Naive thymus-derived CD4-positive, alpha-beta T cell (primary cell): ENCODE measurements around the gene RIMS1. TPM values are rescaled to one million over a fixed set of nuclear protein-coding genes. Genes with fewer than 3 reads are reported as not detected.

Experiments used
- ATAC-seq: fragments of 150-1000 bp; cut with Tn5 transposase; 2 replicates; pipeline ENCODE4 v1.10.0; 2021; ENCODE audit warnings: mild to moderate bottlenecking, moderate library complexity
- CTCF ChIA-PET: fragments of 350-600 bp; sonication (Branson Sonifier 250); formaldehyde crosslinking; loops from one replicate; lab custom pipeline; 2021; ENCODE audit warnings: antibody characterized with exemption; lab: Charles Lee
- POLR2A ChIA-PET: fragments of 350-600 bp; sonication (Branson Sonifier 250); formaldehyde crosslinking; loops from one replicate; lab custom pipeline; 2021; ENCODE audit warnings: antibody characterized with exemption, inconsistent platforms; lab: Charles Lee
- DNase-seq, 9 donors: peaks; one replicate each; pipeline versions ENCODE4 v3.0.0 to v3.0.0-alpha.2; 2020 to 2022; ENCODE audit warnings: mixed read lengths in 1 of 9
- H3K27ac ChIP-seq: one replicate; pipeline ENCODE4 v1.7.0; 2013; ENCODE audit warnings: mild to moderate bottlenecking, low read depth, low read length, moderate library complexity
- H3K27me3 ChIP-seq, 2 donors: one replicate each; pipeline ENCODE4 v1.7.0; 2013; ENCODE audit warnings: low read length in 2 of 2, mild to moderate bottlenecking in 2 of 2, moderate library complexity in 2 of 2; ENCODE audit not compliant: control insufficient read depth in 2 of 2, insufficient read depth in 2 of 2
- H3K36me3 ChIP-seq, 3 experiments: 1 replicate in 2 of 3; 2 replicates in 1 of 3; pipeline ENCODE4 v1.7.0; 2013; ENCODE audit warnings: low read length in 3 of 3, mild to moderate bottlenecking in 3 of 3, moderate library complexity in 1 of 3; ENCODE audit not compliant: insufficient read depth in 3 of 3, control insufficient read depth in 2 of 3
- H3K4me1 ChIP-seq, 2 donors: one replicate each; pipeline ENCODE4 v1.7.0; 2013; ENCODE audit warnings: low read length in 2 of 2, mild to moderate bottlenecking in 2 of 2, moderate library complexity in 1 of 2; ENCODE audit not compliant: control insufficient read depth in 2 of 2, insufficient read depth in 2 of 2
- H3K4me3 ChIP-seq: 2 replicates; pipeline ENCODE4 v1.7.0; 2013; ENCODE audit warnings: mild to moderate bottlenecking, low read length
- H3K9me3 ChIP-seq, 3 experiments: 1 replicate in 2 of 3; 2 replicates in 1 of 3; pipeline ENCODE4 v1.7.0; 2013; ENCODE audit warnings: low read length in 3 of 3; ENCODE audit not compliant: control insufficient read depth in 2 of 3
- H3K27ac Mint-ChIP-seq, 9 donors: one replicate each; pipeline ENCODE4 v1.8.0; 2020 to 2022; ENCODE audit warnings: mixed read lengths in 9 of 9, mild to moderate bottlenecking in 8 of 9, moderate library complexity in 5 of 9, inconsistent platforms in 2 of 9
- H3K27me3 Mint-ChIP-seq, 5 donors: one replicate each; pipeline ENCODE4 v1.8.0; 2021 to 2022; ENCODE audit warnings: mixed read lengths in 5 of 5, mild to moderate bottlenecking in 1 of 5
- H3K36me3 Mint-ChIP-seq, 5 donors: one replicate each; pipeline ENCODE4 v1.8.0; 2020 to 2022; ENCODE audit warnings: mixed read lengths in 5 of 5, mild to moderate bottlenecking in 3 of 5, inconsistent platforms in 1 of 5
- H3K4me1 Mint-ChIP-seq, 7 donors: one replicate each; pipeline ENCODE4 v1.8.0; 2020 to 2022; ENCODE audit warnings: mixed read lengths in 7 of 7, mild to moderate bottlenecking in 3 of 7, inconsistent platforms in 1 of 7
- H3K4me3 Mint-ChIP-seq, 10 donors: one replicate each; pipeline ENCODE4 v1.8.0; 2020 to 2022; ENCODE audit warnings: mild to moderate bottlenecking in 10 of 10, mixed read lengths in 10 of 10, moderate library complexity in 6 of 10, inconsistent platforms in 2 of 10
- H3K9me3 Mint-ChIP-seq, 11 donors: one replicate each; pipeline ENCODE4 v1.8.0; 2020 to 2022; ENCODE audit warnings: mixed read lengths in 11 of 11, mild to moderate bottlenecking in 4 of 11, inconsistent platforms in 1 of 11, moderate library complexity in 1 of 11
- intact Hi-C, 2 donors: fragments of 100-400 bp; cut with micrococcal nuclease; formaldehyde crosslinking; loops; one replicate each; pipeline ENCODE4 v1.15.1; 2023
- polyA plus RNA-seq, 2 donors: library from polyadenylated mRNA; unstranded; fragments of 300-500 nt; fragmentation: Illumina TruSeq; gene quantifications; one replicate each; pipeline ENCODE4 v1.2.3, GENCODE V29; 2021
- total RNA-seq, 6 experiments: library from RNA in 5 of 6; stranded (reverse) in 5 of 6; gene quantifications; 1 replicate in 5 of 6; 2 replicates in 1 of 6; pipeline ENCODE4 v1.2.3 and lab custom pipeline; 2021 to 2026

RIMS1 gene
- total and polyA plus RNA-seq, 7 experiments from 2014 or later = not detected

- Mint-ChIP-seq H3K27me3 (peaks cover 31 to 55% (median 44%) of the 10 kb centered on the region in 5 donors), H3K27ac (no peak overlapping the region), H3K4me3 (peak overlapping the region in 2 of 10 donors; percentile 8 to 24), H3K36me3 (peaks cover 0 to 8% (median 0%) of the 10 kb centered on the region in 5 donors), H3K9me3 (peaks cover 0 to 19% (median 4%) of the 10 kb centered on the region in 11 donors), H3K4me1 (peaks cover 0 to 8% (median 4%) of the 10 kb centered on the region in 7 donors)
- Histone ChIP-seq H3K36me3 (no peaks in the 10 kb centered on the region), H3K9me3 (no peaks in the 10 kb centered on the region), H3K4me1 (no peaks in the 10 kb centered on the region), H3K27ac (no peak overlapping the region), H3K27me3 (no peaks in the 10 kb centered on the region), H3K4me3 (no peak overlapping the region)
- ChIA-PET CTCF (no interaction called here), POLR2A (no interaction called here)
- ATAC-seq = no peak
- DNase-seq = no peak
- intact Hi-C loops = no loop called here
Measured at GRCh38 chr6:71887744-71888230, 1.4 kb downstream of the RIMS1 start.

- H3K4me3 Mint-ChIP-seq = no peak overlapping the region
- no peaks in the 10 kb centered on the region for H3K9me3 ChIP-seq
- POLR2A ChIA-PET = no interaction called here
- peaks cover 0 to 8% (median 4%) of the 10 kb centered on the region in 7 donors for H3K4me1 Mint-ChIP-seq
- intact Hi-C loops = no loop called here
- CTCF ChIA-PET = no interaction called here
- peaks cover 0 to 19% (median 4%) of the 10 kb centered on the region in 11 donors for H3K9me3 Mint-ChIP-seq
- H3K27ac ChIP-seq = no peak overlapping the region
- ATAC-seq = no peak
- H3K4me3 ChIP-seq = no peak overlapping the region
- no peaks in the 10 kb centered on the region for H3K27me3 ChIP-seq
- H3K36me3 ChIP-seq = no peaks in the 10 kb centered on the region
- no peak overlapping the region for H3K27ac Mint-ChIP-seq
- no peak for DNase-seq
- H3K4me1 ChIP-seq = no peaks in the 10 kb centered on the region
- peaks cover 31 to 51% (median 39%) of the 10 kb centered on the region in 5 donors for H3K27me3 Mint-ChIP-seq
- H3K36me3 Mint-ChIP-seq = peaks cover 0 to 8% (median 0%) of the 10 kb centered on the region in 5 donors
Measured at GRCh38 chr6:71888756-71889340, 2.5 kb downstream of the RIMS1 start.

DNA sequence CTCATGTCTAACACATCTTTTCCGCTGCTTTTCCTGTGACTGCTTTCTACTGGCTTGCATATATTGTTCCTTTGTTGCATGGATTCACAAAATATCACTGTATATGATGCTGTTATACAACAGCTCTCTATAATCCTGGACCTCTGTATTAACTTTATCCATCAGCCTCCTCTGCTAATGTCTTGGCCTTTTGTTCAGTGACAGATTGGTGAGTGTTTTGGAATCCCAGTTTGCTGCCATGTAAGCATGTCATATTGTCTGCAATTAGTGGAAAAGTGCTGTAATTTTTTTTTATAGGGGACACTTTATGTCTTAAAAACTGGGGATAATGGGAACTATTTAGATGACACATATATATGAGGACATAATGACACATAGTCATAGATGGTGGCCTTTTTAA is 3.0 kb downstream of the RIMS1 start:
- H3K36me3 Mint-ChIP-seq = peaks cover 0 to 8% (median 0%) of the 10 kb centered on the region in 5 donors

GRCh38 chr6:71892641-71893040 is 6.3 kb downstream of the RIMS1 start:
- ATAC-seq (no peak), DNase-seq (no peak)
- Mint-ChIP-seq H3K4me3 (no peak overlapping the region), H3K9me3 (peaks cover 0 to 3% (median 0%) of the 10 kb centered on the region in 11 donors), H3K27me3 (peaks cover 8 to 28% (median 15%) of the 10 kb centered on the region in 5 donors), H3K36me3 (no peaks in the 10 kb centered on the region), H3K27ac (no peak overlapping the region), H3K4me1 (no peaks in the 10 kb centered on the region)
- CTCF ChIA-PET = no interaction called here
- intact Hi-C loops = no loop called here
- no peaks in the 10 kb centered on the region for H3K9me3 ChIP-seq
- no peak overlapping the region for H3K27ac ChIP-seq
- POLR2A ChIA-PET = no interaction called here
- no peaks in the 10 kb centered on the region for H3K4me1 ChIP-seq
- no peak overlapping the region for H3K4me3 ChIP-seq
- no peaks in the 10 kb centered on the region for H3K27me3 ChIP-seq
- H3K36me3 ChIP-seq = no peaks in the 10 kb centered on the region

More for the DNA sequence above, 3.0 kb downstream of the RIMS1 start:
- H3K27ac Mint-ChIP-seq = no peak overlapping the region
- H3K4me1 Mint-ChIP-seq = peaks cover 0 to 8% (median 4%) of the 10 kb centered on the region in 7 donors
- H3K9me3 Mint-ChIP-seq = peaks cover 0 to 16% (median 4%) of the 10 kb centered on the region in 11 donors
- H3K4me3 ChIP-seq = no peak overlapping the region
- H3K4me1 ChIP-seq = no peaks in the 10 kb centered on the region
- H3K27me3 Mint-ChIP-seq = peaks cover 31 to 50% (median 38%) of the 10 kb centered on the region in 5 donors
- no peaks in the 10 kb centered on the region for H3K36me3 ChIP-seq
- ATAC-seq (no peak), DNase-seq (no peak)
- intact Hi-C loops = no loop called here
- ChIA-PET POLR2A (no interaction called here), CTCF (no interaction called here)
- H3K27me3 ChIP-seq = no peaks in the 10 kb centered on the region
- no peak overlapping the region for H3K27ac ChIP-seq
- no peaks in the 10 kb centered on the region for H3K9me3 ChIP-seq
- no peak overlapping the region for H3K4me3 Mint-ChIP-seq

- ATAC-seq (no peak), DNase-seq (no peak)
- intact Hi-C loops = no loop called here
- ChIA-PET CTCF (no interaction called here), POLR2A (no interaction called here)
- peaks cover 0 to 2% (median 0%) of the 10 kb centered on the region in 11 donors for H3K9me3 Mint-ChIP-seq
- no peak overlapping the region for H3K27ac ChIP-seq
- H3K27me3 ChIP-seq = no peaks in the 10 kb centered on the region
- H3K9me3 ChIP-seq = no peaks in the 10 kb centered on the region
- H3K27me3 Mint-ChIP-seq = no peaks in the 10 kb centered on the region
- H3K4me1 ChIP-seq = no peaks in the 10 kb centered on the region
- H3K36me3 ChIP-seq = no peaks in the 10 kb centered on the region
- H3K4me3 ChIP-seq = no peak overlapping the region
- H3K4me3 Mint-ChIP-seq = no peak overlapping the region
- H3K4me1 Mint-ChIP-seq = no peaks in the 10 kb centered on the region
- no peak overlapping the region for H3K27ac Mint-ChIP-seq
- no peaks in the 10 kb centered on the region for H3K36me3 Mint-ChIP-seq
Measured at GRCh38 chr6:71900642-71901041, 14.3 kb downstream of the RIMS1 start.

DNA sequence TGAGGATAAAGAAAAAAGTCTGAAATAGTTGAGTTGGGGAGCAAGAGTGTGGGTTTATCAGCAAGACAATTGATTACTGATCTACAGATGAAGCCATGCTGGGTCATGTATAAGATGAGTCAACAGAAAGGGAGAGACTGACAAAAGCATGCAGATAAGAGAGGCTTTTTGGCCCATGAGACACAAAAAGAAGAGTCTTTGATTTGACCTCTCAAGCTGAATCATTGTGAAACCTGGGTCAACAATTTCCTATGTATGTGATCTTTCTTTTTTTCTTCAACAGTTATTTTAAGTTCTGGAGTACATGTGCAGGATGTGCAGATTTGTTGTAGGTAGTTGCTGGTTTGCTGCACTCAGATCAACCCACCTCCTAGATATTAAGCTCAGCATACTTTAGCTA is 15.9 kb downstream of the RIMS1 start:
- intact Hi-C loops = no loop called here
- no peaks in the 10 kb centered on the region for H3K27me3 ChIP-seq
- no peaks in the 10 kb centered on the region for H3K9me3 ChIP-seq
- ChIA-PET POLR2A (no interaction called here), CTCF (no interaction called here)
- Mint-ChIP-seq H3K27ac (no peak overlapping the region), H3K4me3 (no peak overlapping the region), H3K9me3 (peaks cover 0 to 2% (median 0%) of the 10 kb centered on the region in 11 donors), H3K4me1 (no peaks in the 10 kb centered on the region), H3K36me3 (no peaks in the 10 kb centered on the region), H3K27me3 (no peaks in the 10 kb centered on the region)
- no peaks in the 10 kb centered on the region for H3K36me3 ChIP-seq
- no peak overlapping the region for H3K27ac ChIP-seq
- DNase-seq (no peak), ATAC-seq (no peak)
- H3K4me3 ChIP-seq = no peak overlapping the region
- no peaks in the 10 kb centered on the region for H3K4me1 ChIP-seq

GRCh38 chr6:71906813-71907212 is 20.5 kb downstream of the RIMS1 start:
- intact Hi-C loops = no loop called here
- no peak overlapping the region for H3K4me3 ChIP-seq
- no peak for ATAC-seq
- no peak overlapping the region for H3K4me3 Mint-ChIP-seq
- no peaks in the 10 kb centered on the region for H3K36me3 Mint-ChIP-seq
- ChIA-PET CTCF (no interaction called here), POLR2A (no interaction called here)
- H3K4me1 ChIP-seq = no peaks in the 10 kb centered on the region
- no peak for DNase-seq
- no peaks in the 10 kb centered on the region for H3K27me3 ChIP-seq
- no peaks in the 10 kb centered on the region for H3K27me3 Mint-ChIP-seq
- H3K4me1 Mint-ChIP-seq = no peaks in the 10 kb centered on the region
- no peak overlapping the region for H3K27ac Mint-ChIP-seq
- H3K9me3 ChIP-seq = no peaks in the 10 kb centered on the region
- no peak overlapping the region for H3K27ac ChIP-seq
- no peaks in the 10 kb centered on the region for H3K36me3 ChIP-seq
- H3K9me3 Mint-ChIP-seq = peaks cover 0 to 5% (median 0%) of the 10 kb centered on the region in 11 donors
